Measurements from ENCODE around the gene SHROOM2.
A peak's percentile ranks its signal among the peaks of the same experiment; 100 is the strongest.

The SHROOM2 gene

DNA sequence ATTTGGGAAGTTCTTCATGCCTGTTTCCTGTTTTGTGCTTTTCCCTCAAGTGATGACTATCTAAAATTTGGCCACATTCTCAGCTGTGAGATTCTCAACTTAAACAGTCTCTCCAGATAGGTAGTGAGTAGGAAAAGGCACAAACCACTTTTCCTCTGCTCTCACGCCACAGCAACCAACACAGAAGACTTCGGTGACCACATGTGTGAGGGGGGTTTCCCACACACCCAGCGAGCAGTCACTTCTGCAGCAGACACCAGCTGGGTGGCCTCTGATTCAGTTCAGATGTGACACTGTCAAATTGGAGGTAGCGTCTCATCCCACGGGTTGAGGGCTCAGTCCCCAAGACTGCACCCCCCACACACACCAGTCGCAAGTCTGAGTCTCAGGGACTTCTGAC is 155.9 kb downstream of the SHROOM2 start:
- Histone ChIP-seq H3K27me3 (ENCODE audit: insufficient read depth, poor library complexity, severe bottlenecking) (no peaks in the 10 kb centered on the region), H3K4me3 (replicated peaks; ENCODE audit: insufficient read depth, low read length) (no peak overlapping the region), H3K27ac (replicated peaks) (no peak overlapping the region)
- DNase-seq (ENCODE audit: low read depth in 1 of 2, low spot score in 1 of 2) = peak; percentile 13 to 77
- TF ChIP-seq SPI1 (IDR thresholded peaks at IDR 0.05; ENCODE audit: borderline replicate concordance, low read depth) (no peak), GABPA (IDR thresholded peaks at IDR 0.05; ENCODE audit: low read depth) (no peak), POLR2AphosphoS5 (IDR thresholded peaks at IDR 0.05; ENCODE audit: low read depth) (peak; percentile 49; the same call in 1 of the 2 replicates)
- TF ChIP-seq, protein P1, sequence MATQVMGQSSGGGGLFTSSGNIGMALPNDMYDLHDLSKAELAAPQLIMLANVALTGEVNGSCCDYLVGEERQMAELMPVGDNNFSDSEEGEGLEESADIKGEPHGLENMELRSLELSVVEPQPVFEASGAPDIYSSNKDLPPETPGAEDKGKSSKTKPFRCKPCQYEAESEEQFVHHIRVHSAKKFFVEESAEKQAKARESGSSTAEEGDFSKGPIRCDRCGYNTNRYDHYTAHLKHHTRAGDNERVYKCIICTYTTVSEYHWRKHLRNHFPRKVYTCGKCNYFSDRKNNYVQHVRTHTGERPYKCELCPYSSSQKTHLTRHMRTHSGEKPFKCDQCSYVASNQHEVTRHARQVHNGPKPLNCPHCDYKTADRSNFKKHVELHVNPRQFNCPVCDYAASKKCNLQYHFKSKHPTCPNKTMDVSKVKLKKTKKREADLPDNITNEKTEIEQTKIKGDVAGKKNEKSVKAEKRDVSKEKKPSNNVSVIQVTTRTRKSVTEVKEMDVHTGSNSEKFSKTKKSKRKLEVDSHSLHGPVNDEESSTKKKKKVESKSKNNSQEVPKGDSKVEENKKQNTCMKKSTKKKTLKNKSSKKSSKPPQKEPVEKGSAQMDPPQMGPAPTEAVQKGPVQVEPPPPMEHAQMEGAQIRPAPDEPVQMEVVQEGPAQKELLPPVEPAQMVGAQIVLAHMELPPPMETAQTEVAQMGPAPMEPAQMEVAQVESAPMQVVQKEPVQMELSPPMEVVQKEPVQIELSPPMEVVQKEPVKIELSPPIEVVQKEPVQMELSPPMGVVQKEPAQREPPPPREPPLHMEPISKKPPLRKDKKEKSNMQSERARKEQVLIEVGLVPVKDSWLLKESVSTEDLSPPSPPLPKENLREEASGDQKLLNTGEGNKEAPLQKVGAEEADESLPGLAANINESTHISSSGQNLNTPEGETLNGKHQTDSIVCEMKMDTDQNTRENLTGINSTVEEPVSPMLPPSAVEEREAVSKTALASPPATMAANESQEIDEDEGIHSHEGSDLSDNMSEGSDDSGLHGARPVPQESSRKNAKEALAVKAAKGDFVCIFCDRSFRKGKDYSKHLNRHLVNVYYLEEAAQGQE (IDR thresholded peaks at IDR 0.05; ENCODE audit: insufficient replicate concordance, low read depth) = no peak
- TF ChIP-seq, protein P2, sequence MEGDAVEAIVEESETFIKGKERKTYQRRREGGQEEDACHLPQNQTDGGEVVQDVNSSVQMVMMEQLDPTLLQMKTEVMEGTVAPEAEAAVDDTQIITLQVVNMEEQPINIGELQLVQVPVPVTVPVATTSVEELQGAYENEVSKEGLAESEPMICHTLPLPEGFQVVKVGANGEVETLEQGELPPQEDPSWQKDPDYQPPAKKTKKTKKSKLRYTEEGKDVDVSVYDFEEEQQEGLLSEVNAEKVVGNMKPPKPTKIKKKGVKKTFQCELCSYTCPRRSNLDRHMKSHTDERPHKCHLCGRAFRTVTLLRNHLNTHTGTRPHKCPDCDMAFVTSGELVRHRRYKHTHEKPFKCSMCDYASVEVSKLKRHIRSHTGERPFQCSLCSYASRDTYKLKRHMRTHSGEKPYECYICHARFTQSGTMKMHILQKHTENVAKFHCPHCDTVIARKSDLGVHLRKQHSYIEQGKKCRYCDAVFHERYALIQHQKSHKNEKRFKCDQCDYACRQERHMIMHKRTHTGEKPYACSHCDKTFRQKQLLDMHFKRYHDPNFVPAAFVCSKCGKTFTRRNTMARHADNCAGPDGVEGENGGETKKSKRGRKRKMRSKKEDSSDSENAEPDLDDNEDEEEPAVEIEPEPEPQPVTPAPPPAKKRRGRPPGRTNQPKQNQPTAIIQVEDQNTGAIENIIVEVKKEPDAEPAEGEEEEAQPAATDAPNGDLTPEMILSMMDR (IDR thresholded peaks at IDR 0.05; ENCODE audit: insufficient read depth, low read length) = no peak

DNA sequence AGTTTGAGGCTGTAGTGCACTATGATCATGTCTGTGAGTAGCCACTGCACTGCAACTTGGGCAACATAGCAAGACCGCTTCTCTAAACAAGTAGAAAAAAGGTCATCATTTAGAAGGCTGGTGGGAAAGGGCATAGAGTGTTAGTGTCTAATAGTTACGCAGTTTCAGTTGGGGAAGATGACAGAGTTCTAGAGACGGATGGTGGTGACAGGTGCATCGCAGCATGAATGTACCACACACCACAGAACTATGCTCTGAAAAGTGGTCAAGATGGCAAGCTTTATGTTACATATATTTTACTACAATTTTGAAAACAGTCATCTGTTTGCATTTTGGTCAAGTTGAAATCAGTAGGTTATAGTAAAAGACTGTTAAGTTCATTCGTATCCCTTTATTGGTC is 157.2 kb downstream of the SHROOM2 start:
- no peak overlapping the region for H3K4me3 ChIP-seq (replicated peaks; ENCODE audit: insufficient read depth, low read length)
- no peak for DNase-seq (ENCODE audit: low read depth in 1 of 2, low spot score in 1 of 2)
- H3K27ac ChIP-seq (replicated peaks) = no peak overlapping the region
- TF ChIP-seq, protein P1 (IDR thresholded peaks at IDR 0.05; ENCODE audit: insufficient replicate concordance, low read depth) = no peak
- TF ChIP-seq, protein P2 (IDR thresholded peaks at IDR 0.05; ENCODE audit: insufficient read depth, low read length) = no peak
- TF ChIP-seq POLR2AphosphoS5 (IDR thresholded peaks at IDR 0.05; ENCODE audit: low read depth) (no peak), SPI1 (IDR thresholded peaks at IDR 0.05; ENCODE audit: borderline replicate concordance, low read depth) (no peak), GABPA (IDR thresholded peaks at IDR 0.05; ENCODE audit: low read depth) (no peak)
- no peaks in the 10 kb centered on the region for H3K27me3 ChIP-seq (ENCODE audit: insufficient read depth, poor library complexity, severe bottlenecking)

DNA sequence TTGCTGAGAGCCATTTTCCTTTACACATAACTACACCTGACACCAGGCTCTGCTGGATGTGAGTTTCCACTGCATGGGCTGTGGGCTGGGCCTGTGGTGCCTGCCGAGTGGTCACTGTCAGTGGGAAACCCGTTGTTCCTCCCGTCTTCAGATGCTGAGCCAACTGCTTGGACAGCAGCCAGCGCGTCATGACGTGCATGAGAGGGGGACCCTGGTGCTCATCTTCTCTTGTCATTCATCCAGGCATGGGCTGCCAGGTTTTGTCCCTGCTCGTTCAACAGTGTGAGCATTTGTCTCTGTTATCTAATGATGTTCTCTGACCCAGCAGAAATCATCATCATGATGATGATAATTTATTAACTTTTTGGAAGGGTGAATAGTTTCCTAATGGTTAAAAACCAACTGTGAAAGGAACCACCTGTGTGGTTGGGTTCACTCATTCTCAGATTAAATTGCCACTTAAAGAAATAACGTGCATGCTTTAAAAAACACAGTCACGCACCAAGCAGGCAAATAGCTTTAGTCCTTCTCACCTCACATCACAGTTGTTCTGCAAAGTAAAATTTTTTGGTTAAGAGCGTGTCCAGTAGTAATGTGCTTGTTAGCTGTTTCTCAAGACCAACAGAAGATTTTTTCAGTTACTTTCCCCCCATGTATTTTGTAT is 161.0 kb downstream of the SHROOM2 start:
- TF ChIP-seq, protein P2 (IDR thresholded peaks at IDR 0.05; ENCODE audit: insufficient read depth, low read length) = no peak
- TF ChIP-seq POLR2AphosphoS5 (IDR thresholded peaks at IDR 0.05; ENCODE audit: low read depth) = no peak
- TF ChIP-seq, protein P1 (IDR thresholded peaks at IDR 0.05; ENCODE audit: insufficient replicate concordance, low read depth) = no peak
- no peak for TF ChIP-seq GABPA (IDR thresholded peaks at IDR 0.05; ENCODE audit: low read depth)
- TF ChIP-seq SPI1 (IDR thresholded peaks at IDR 0.05; ENCODE audit: borderline replicate concordance, low read depth) = no peak
- H3K27ac ChIP-seq (replicated peaks) = no peak overlapping the region
- H3K27me3 ChIP-seq (ENCODE audit: insufficient read depth, poor library complexity, severe bottlenecking) = no peaks in the 10 kb centered on the region
- no peak for DNase-seq (ENCODE audit: low read depth in 1 of 2, low spot score in 1 of 2)
- H3K4me3 ChIP-seq (replicated peaks; ENCODE audit: insufficient read depth, low read length) = no peak overlapping the region

Measured in HL-60 (cell line).